Endothelial cell of umbilical vein (primary cell): ENCODE data around the gene SLC25A18. TPM values are rescaled to one million over a fixed set of nuclear protein-coding genes. Genes with fewer than 3 reads are reported as not detected.

Experiments
- BruUV-seq: library from RNA; stranded (reverse); fragments of 400-500 nt; replicated peaks from 2 replicates; lab custom pipeline; 2021; lab: Mats Ljungman, UMichigan
- CTCF ChIA-PET: fragments of 300-600, 350-600 bp; sonication (Branson Sonifier 250); formaldehyde crosslinking; loops from one replicate; lab custom pipeline; 2021; ENCODE audit warnings: antibody characterized with exemption, inconsistent platforms; lab: Charles Lee
- POLR2A ChIA-PET: fragments of 300-600, 350-600 bp; sonication (Branson Sonifier 250); formaldehyde crosslinking; loops from one replicate; lab custom pipeline; 2021; ENCODE audit warnings: antibody characterized with exemption, inconsistent platforms; lab: Charles Lee
- DNase-seq: peaks from one replicate; pipeline ENCODE4 v3.0.0-alpha.2; 2011; ENCODE audit warnings: low read depth, low spot score
- FAIRE-seq: peaks from 2 replicates; lab custom pipeline; 2011; peaks lifted over from hg19 to GRCh38; lab: Jason Lieb, UNC
- H2AFZ ChIP-seq: 2 replicates; pipeline ENCODE4 v1.6.0; 2012; ENCODE audit warnings: low read depth, low read length, control low read depth, inconsistent platforms
- H3K27ac ChIP-seq: 2 replicates; pipeline ENCODE4 v1.5.1; 2011; ENCODE audit warnings: low read depth, mild to moderate bottlenecking, control low read depth, low read length, moderate library complexity; ENCODE audit not compliant: insufficient read depth
- H3K27me3 ChIP-seq, 2 experiments: 2 replicates each; pipeline versions ENCODE4 v1.6.0 to v1.6.1; 2011; ENCODE audit warnings: low read length in 2 of 2, mixed read lengths in 1 of 2; ENCODE audit not compliant: control insufficient read depth in 2 of 2, insufficient read depth in 2 of 2
- H3K36me3 ChIP-seq, 2 experiments: 2 replicates in 1 of 2; 3 replicates in 1 of 2; pipeline ENCODE4 v1.5.1; 2011; ENCODE audit warnings: low read length in 2 of 2, mild to moderate bottlenecking in 1 of 2, moderate library complexity in 1 of 2; ENCODE audit not compliant: control insufficient read depth in 2 of 2, insufficient read depth in 2 of 2; ENCODE audit errors: extremely low read depth in 1 of 2
- H3K4me1 ChIP-seq: 3 replicates; pipeline ENCODE4 v1.5.1; 2011; ENCODE audit warnings: mild to moderate bottlenecking, low read length; ENCODE audit not compliant: control insufficient read depth, insufficient read depth; ENCODE audit errors: extremely low read depth
- H3K4me2 ChIP-seq: 2 replicates; pipeline ENCODE4 v1.6.1; 2011; ENCODE audit warnings: low read length, control low read depth, mixed read lengths; ENCODE audit not compliant: insufficient read depth
- H3K4me3 ChIP-seq, 3 experiments: fragments of 200-600 bp in 1 of 3; sonication (generic), shearing (Covaris generic) in 1 of 3; replicated peaks in 1 of 3; 2 replicates each; pipeline ENCODE4 v1.5.1; 2011 to 2016; ENCODE audit warnings: control low read depth in 3 of 3, low read length in 3 of 3, mild to moderate bottlenecking in 2 of 3, inconsistent platforms in 1 of 3, low read depth in 1 of 3, moderate library complexity in 1 of 3; ENCODE audit not compliant: insufficient read depth in 1 of 3
- H3K79me2 ChIP-seq: 2 replicates; pipeline ENCODE4 v1.6.0; 2012; ENCODE audit warnings: low read length, inconsistent platforms; ENCODE audit not compliant: control insufficient read depth, insufficient read depth
- H3K9ac ChIP-seq: replicated peaks from 2 replicates; pipeline ENCODE3; 2011; ENCODE audit warnings: low read length, control low read depth; ENCODE audit not compliant: insufficient read depth; ENCODE audit errors: extremely low read depth
- H3K9me1 ChIP-seq: replicated peaks from 3 replicates; pipeline ENCODE4 v1.6.0; 2011; ENCODE audit warnings: mild to moderate bottlenecking, low read length; ENCODE audit not compliant: control insufficient read depth, insufficient read depth; ENCODE audit errors: extremely low read depth
- H3K9me3 ChIP-seq: replicated peaks from 2 replicates; pipeline ENCODE4 v1.5.1; 2012; ENCODE audit warnings: low read length, inconsistent platforms; ENCODE audit not compliant: control insufficient read depth, insufficient read depth
- H4K20me1 ChIP-seq: replicated peaks from 2 replicates; pipeline ENCODE3; 2011; ENCODE audit warnings: mild to moderate bottlenecking, low read length; ENCODE audit not compliant: control insufficient read depth, insufficient read depth; ENCODE audit errors: extremely low read depth
- CTCF ChIP-seq, 2 donors: IDR thresholded peaks; 1 replicate in 1 of 2; 2 replicates in 1 of 2; pipeline ENCODE4 v1.5.1; 2011; ENCODE audit warnings: low read length in 2 of 2, mild to moderate bottlenecking in 2 of 2, moderate library complexity in 2 of 2, control low read depth in 1 of 2, inconsistent platforms in 1 of 2, low read depth in 1 of 2; ENCODE audit not compliant: insufficient read depth in 1 of 2; ENCODE audit errors: extremely low read depth in 1 of 2
- EZH2 ChIP-seq: IDR thresholded peaks from 2 replicates; pipeline ENCODE4 v1.6.1; 2012; ENCODE audit warnings: borderline replicate concordance, low read depth, mild to moderate bottlenecking, moderate library complexity, low read length, inconsistent platforms; ENCODE audit not compliant: severe bottlenecking
- FOS ChIP-seq: IDR thresholded peaks from 2 replicates; pipeline ENCODE4 v1.6.1; 2011; ENCODE audit warnings: mild to moderate bottlenecking, low read length, moderate library complexity, borderline replicate concordance; ENCODE audit not compliant: insufficient read depth
- GATA2 ChIP-seq: IDR thresholded peaks from 2 replicates; pipeline ENCODE4 v1.7.0; 2011; ENCODE audit warnings: low read depth, mild to moderate bottlenecking, moderate library complexity, mixed read lengths, low read length; ENCODE audit not compliant: insufficient read length, insufficient read depth
- JUN ChIP-seq: IDR thresholded peaks from 2 replicates; pipeline ENCODE4 v1.6.1; 2011; ENCODE audit warnings: borderline replicate concordance, low read depth; ENCODE audit not compliant: insufficient read length, insufficient read depth
- MAX ChIP-seq: IDR thresholded peaks from 2 replicates; pipeline ENCODE4 v1.6.1; 2011; ENCODE audit not compliant: insufficient read depth, insufficient read length
- MYC ChIP-seq: IDR thresholded peaks from one replicate; pipeline ENCODE4 v1.6.1; 2011; ENCODE audit warnings: mild to moderate bottlenecking, low read depth, low read length
- POLR2A ChIP-seq: IDR thresholded peaks from 2 replicates; pipeline ENCODE4 v1.6.1; 2012; ENCODE audit warnings: low read depth, mild to moderate bottlenecking, control low read depth, low read length
- POLR2AphosphoS5 ChIP-seq: IDR thresholded peaks from 2 replicates; pipeline ENCODE4 v1.6.1; 2012; ENCODE audit warnings: low read depth, mild to moderate bottlenecking, control low read depth, low read length, moderate library complexity; ENCODE audit not compliant: insufficient read depth
- dilution Hi-C: fragments of 300-500 bp; cut with MboI; formaldehyde crosslinking; loops from one replicate; pipeline ENCODE4 v1.15.0; 2019; ENCODE audit warnings: low sequenced_read_pairs; ENCODE audit not compliant: extremely low pct_ligation_motif_present
- intact Hi-C: fragments of 100-400 bp; cut with micrococcal nuclease; formaldehyde crosslinking; loops from one replicate; pipeline ENCODE4 v1.10.0; 2022
- polyA plus RNA-seq, 4 experiments: library from polyadenylated mRNA; depleted of rRNA in 3 of 4; stranded (reverse) in 3 of 4; unstranded in 1 of 4; fragments of >200 nt; gene quantifications; 2 replicates each; pipeline versions ENCODE4 v1.2.1 to v1.2.3, GENCODE V29; 2011 to 2012; ENCODE audit warnings: missing spikeins in 1 of 4
- total RNA-seq: library from RNA; stranded (reverse); gene quantifications from 2 replicates; pipeline ENCODE4 v1.2.3, GENCODE V29; 2021

The SLC25A18 gene
- total and polyA plus RNA-seq, 2 donors (not counting 3 experiments of a cell fraction or from before 2014, with no cell fraction given) = not detected

GRCh38 chr22:17548010-17548755 lies 15.1 kb upstream of the SLC25A18 start:
- FAIRE-seq (no peak), DNase-seq (no peak)
- POLR2A ChIA-PET = no interaction called here
- no peaks in the 10 kb centered on the region for H3K36me3 ChIP-seq
- H4K20me1 ChIP-seq = no peaks in the 10 kb centered on the region
- dilution Hi-C loops = no loop called here
- H3K9ac ChIP-seq = no peak overlapping the region
- H3K9me1 ChIP-seq = no peaks in the 10 kb centered on the region
- no peaks in the 10 kb centered on the region for H3K4me1 ChIP-seq
- no peak for TF ChIP-seq JUN
- no peak for TF ChIP-seq GATA2
- no peak for TF ChIP-seq FOS
- no peak for TF ChIP-seq EZH2
- TF ChIP-seq MYC = no peak
- TF ChIP-seq POLR2AphosphoS5 = no peak
- no peaks in the 10 kb centered on the region for H3K27me3 ChIP-seq
- no peak overlapping the region for H3K4me2 ChIP-seq
- CTCF ChIA-PET = interaction anchor here (3.1 kb wide), 1 partner anchor 10 kb away, joined by 13 read pairs; no protein-coding TSS in a partner anchor
- intact Hi-C loops = no loop called here
- no peak overlapping the region for H2AFZ ChIP-seq
- H3K79me2 ChIP-seq = no peaks in the 10 kb centered on the region
- H3K4me3 ChIP-seq = no peak overlapping the region
- H3K27ac ChIP-seq = no peak overlapping the region
- no TSS peak for BruUV-seq
- H3K9me3 ChIP-seq = no peaks in the 10 kb centered on the region

- Histone ChIP-seq H3K27me3 (peaks cover 0 to 3% of the 10 kb centered on the region in 2 experiments), H3K9ac (no peak overlapping the region), H3K4me1 (no peaks in the 10 kb centered on the region), H3K9me3 (no peaks in the 10 kb centered on the region), H3K4me2 (no peak overlapping the region), H2AFZ (no peak overlapping the region), H3K36me3 (no peaks in the 10 kb centered on the region), H3K4me3 (no peak overlapping the region), H4K20me1 (no peaks in the 10 kb centered on the region), H3K9me1 (no peaks in the 10 kb centered on the region), H3K79me2 (no peaks in the 10 kb centered on the region), H3K27ac (no peak overlapping the region)
- intact Hi-C loops = no loop called here
- BruUV-seq = no TSS peak
- ChIA-PET POLR2A (no interaction called here), CTCF (interaction anchor here (3.1 kb wide), 1 partner anchor 10 kb away, joined by 13 read pairs; no protein-coding TSS in a partner anchor)
- TF ChIP-seq POLR2AphosphoS5 (no peak), GATA2 (no peak), MYC (no peak), FOS (no peak), POLR2A (no peak), MAX (no peak), JUN (no peak), EZH2 (no peak), CTCF (IDR thresholded peaks at IDR 0.05; ENCODE audit: extremely low read depth in 1 of 2, insufficient read depth in 1 of 2, low read depth in 1 of 2, low read length in 2 of 2) (no peak)
- FAIRE-seq (no peak), DNase-seq (no peak)
- dilution Hi-C loops = no loop called here
Observed at GRCh38 chr22:17548756-17549035, 14.6 kb upstream of the SLC25A18 start.
